Stimulated activated CD8-positive, alpha-beta memory T cell treated with anti-CD3 and anti-CD28 coated beads, Interleukin-4, amount 100 ng/mL, for 24 hours (primary cell): ENCODE data around the gene JDP2.
A peak's percentile ranks its signal among the peaks of the same experiment; 100 is the strongest.

ENCODE experiments used
- DNase-seq: peaks from one replicate; pipeline ENCODE4 v3.0.0-alpha.2; 2020; ENCODE audit warnings: low read depth

Gene JDP2

DNA sequence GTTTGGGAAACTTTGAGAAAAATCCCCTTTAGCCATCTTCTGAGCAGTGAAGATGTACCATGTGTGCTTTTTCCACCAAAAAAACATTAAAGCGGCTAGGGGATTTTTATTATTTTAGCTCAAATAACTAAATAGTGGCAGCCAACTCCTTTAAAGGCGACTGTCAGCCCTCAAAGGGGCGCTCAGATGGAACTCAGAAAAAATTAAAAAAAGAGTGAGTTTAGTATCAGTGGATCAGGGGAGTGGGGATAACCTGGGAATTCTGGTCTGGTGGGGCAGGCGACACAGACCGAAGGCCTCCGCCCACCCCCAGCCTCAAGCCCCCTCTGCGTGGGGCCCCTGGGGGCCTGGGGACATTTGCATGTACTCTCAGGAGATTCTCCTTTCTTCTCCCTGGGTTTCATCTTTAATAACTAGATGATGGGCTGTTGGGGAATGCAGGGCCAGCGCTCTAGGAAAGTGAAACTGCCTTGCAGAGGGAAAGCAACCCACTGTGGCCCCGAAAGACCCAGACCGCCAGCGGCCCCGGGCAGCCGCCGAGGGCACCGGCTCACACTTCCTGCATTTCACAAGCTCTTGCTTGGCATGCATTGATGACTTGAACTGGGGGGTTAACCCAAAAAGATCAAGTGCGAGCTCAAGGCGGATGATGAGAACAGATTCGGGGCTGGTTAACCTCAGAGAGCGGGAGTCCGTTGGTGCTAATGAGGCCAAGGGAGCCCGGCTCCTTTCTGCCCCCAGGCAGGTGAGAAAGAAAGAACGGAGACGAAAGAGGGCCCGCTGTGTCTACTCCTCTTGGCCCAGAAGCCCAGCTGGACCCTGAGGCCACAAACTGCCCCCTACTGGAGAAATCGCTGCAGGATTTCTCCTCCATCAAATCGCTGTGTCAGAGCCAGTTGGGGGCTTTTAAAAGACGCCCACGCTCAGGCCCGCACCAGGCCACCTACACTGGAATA lies 87.1 kb downstream of the JDP2 start:
- DNase-seq, result no peak

DNA sequence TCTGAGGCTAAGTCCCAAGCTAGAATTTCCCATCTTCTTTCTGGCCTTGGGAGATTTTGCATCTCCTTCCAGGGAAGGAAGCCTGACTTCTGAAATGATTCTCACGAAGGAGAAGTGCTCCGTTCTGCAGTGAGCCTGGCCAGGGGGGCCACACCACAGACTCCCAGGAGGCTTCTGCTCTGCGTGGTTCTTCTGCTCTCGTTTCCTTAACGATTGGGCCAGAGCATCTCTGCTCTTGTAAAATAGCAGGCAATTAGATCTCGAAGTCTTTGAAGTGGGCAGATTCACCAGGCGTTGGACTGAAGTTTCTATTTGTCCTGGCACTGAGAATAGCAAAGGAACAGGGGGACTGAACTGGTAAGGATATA lies 87.8 kb downstream of the JDP2 start:
- no peak for DNase-seq

DNA sequence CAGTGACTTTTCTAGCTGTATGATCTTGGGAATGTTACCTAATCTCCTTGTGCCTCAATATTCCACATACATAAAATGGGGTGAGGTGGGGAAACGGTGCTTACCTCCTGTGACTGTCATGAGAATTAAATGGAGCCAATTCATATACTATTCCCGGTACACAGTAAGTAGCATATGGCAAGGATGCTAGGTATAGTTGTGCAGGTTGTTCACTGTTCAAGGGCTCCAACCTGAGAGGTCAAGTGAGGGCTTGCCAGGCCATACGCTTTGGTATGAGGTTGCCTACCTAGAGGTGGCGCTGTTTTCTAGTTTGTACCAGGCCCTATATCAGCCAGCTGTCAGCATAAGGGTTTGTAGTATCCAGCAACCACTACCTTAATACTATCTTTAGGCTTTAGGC lies 90.8 kb downstream of the JDP2 start:
- DNase-seq, result no peak

DNA sequence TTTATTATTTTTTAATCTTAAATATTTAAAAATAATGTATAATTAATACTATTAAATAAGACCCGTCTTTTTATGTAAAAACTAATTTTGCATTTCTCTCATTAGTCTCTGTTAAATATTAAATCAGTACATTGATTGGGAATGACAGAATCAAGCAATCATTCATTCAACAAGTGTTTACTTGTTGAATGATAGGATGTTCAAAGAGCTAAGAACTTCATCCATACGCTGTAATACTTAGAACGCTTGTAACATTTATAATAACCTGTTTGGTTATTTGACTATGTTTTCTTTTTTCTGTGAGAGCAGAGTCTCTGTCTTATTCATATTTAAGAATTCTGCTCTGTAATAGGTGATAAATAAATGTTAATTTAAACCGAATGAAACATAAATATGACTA lies 91.6 kb downstream of the JDP2 start:
- no peak for DNase-seq

DNA sequence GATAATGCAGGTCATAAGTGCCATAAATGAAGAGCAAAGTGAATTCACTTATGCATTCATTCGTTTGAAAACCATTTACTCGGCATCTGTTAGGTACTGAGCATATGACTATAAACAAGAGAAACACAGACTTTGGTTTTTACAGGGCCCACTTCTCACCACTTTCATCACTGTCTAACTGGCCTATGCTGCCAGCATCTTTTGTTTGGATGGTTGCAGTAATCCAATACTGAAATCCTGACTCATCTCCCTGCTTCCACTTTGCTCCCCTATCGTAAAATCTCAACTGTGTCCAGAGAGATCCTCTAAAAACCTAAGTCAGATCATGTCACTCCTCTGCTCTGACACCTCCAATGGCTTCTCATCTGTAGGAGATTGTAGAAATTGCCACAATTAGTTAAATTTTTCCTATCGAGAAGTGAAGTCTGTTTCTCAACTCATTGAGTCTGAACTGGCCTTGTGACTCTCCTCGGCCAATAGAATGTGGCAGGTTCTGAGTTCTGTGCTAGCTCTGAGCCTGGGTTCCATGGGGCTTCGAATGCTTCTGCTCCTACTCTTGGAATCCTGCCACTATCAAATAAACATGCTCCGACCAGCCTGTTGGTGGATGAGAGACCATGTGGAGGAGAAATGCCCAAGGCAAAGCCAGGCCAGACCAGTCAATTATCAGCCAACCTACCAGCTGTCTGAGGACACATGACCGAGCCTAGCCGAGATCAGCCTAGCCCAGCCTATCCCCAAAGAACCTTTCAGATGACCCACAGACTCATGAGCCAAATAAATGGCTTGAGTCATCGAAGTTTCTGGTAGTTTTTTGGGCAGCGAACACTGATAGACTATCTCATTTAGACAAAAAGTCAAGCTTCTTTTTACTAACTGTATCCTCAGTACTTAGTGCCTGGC lies 92.3 kb downstream of the JDP2 start:
- no peak for DNase-seq

DNA sequence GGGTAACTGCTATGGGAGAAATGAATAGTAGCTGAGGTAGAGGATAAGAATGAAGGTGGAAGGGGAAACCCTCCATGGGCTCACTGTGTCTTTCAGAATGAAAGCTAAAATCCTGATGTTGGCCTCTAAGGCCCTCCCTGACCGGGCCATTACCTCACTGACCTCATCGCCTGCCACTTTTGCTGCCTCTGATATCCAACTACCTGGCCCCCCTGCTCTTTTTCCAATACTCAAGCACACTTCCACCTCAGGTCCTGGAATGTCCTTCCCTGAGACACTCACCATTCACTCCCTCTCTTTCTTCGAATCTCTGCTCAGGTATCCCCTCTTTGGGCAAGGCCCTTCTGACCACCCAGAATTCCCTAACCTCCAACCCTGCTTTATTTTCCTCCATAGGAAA lies 93.0 kb downstream of the JDP2 start:
- DNase-seq, result no peak

DNA sequence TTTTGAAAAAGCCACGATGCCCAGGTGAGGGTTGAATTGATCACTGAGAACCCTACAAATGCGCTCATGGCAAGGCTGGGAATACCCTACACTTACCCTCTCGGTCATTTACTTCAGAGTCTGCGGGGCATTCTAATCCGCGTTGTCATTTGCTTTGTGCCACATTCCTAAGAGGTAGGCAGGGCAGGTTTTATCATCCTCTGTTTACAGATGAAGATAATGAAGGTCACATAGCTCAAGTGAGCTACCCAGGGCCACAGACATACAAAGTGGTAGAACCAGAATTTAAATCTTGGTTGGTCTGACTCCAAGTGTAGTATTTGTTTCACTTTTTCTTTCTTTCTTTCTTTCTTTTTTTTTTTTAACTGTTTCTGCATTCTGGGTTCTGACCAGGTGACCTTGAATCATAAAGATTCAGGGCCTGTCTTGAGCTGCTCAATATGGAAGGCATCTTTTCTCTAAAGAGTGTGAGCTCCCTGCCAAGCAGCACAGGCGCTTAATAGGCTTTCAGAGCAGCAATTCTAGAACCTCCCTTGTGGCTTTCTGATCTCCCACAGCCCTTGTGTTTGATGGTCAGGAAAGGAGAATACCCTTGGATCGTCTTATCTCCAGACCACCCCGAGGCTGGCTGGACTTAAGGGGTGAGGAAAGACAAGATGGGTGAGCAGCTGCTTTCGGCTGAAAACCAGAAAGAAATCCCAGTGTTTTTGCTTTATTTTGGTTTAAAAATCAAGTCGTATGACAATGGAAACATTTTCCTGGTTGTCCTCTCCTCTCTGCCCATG lies 93.8 kb downstream of the JDP2 start:
- no peak for DNase-seq

DNA sequence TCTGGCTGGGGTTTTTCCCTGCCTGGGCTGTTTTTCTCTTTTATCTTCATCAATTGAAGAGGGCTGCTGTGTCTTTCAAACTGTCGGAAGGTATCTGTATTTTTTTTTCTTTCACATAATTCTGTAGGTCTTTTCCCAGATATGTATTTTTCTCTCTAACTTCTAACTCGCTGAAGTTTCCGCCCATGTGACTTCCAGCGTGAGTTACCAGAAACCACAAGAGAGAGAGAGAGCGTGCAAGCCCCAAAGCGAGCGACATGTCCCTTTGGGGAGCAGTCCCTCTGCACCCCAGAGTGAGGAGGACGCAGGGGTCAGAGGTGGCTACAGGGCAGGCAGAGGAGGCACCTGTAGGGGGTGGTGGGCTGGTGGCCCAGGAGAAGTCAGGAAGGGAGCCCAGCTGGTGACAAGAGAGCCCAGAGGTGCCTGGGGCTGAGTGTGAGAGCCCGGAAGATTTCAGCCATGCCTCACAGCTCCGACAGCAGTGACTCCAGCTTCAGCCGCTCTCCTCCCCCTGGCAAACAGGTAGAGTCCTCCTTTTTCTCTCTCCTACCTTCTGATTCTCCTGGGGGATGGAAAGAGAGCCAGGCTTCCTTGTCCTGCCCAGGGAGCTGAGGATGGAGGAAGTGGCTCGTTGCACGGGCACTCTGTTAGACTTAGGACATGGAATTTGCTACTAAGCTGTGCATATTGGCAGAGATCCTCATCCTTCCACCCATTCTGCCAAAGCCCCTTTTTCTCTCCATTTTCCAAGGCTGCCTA lies 94.6 kb downstream of the JDP2 start, which contains the start of gene BATF:
TSS of gene BATF (plus strand) at position 246 of the 759 bp plus-strand sequence. CDS start at position 460, 214 bp downstream.
- peak; percentile 62 for DNase-seq

DNA sequence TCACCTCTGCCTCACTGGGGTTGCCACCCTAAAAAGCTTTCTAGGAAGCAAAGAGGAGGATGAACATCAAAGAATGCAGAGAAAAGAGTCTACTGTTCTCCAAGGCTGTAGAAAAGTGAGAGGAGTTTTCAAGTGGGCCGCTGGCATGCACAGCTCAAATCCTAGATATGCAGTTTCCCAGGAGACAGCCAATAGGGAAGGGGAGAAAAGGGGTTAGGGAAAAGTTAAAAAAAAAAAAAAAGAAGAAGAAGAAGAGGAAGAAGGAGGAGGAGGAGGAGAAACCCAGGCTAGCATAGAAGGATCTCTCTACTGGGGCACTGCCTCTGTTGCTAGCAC lies 95.1 kb downstream of the JDP2 start:
- no peak for DNase-seq
